Measurements from ENCODE around the gene RXRB.
A peak's percentile ranks its signal among the peaks of the same experiment; 100 is the strongest.

Gene RXRB

DNA sequence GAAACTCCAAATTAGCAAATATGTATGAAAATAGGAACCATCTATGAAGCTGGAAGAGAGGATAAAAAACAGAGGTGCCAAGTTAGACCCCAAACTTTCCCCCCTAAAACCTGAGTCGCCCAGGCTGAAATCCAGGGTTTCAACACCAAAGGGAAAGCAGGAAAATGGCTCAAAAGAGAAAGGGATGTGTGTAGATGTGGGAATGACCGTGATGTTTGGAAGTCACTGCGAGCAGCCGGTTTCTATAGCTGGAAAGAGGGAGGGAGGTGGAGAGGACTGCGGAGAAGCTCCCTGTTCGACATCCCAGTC, 12.3 kb upstream of the RXRB start:
- peak; percentile 63 for FAIRE-seq
- DNase-seq (ENCODE audit: insufficient read length, low spot score) = no peak

DNA sequence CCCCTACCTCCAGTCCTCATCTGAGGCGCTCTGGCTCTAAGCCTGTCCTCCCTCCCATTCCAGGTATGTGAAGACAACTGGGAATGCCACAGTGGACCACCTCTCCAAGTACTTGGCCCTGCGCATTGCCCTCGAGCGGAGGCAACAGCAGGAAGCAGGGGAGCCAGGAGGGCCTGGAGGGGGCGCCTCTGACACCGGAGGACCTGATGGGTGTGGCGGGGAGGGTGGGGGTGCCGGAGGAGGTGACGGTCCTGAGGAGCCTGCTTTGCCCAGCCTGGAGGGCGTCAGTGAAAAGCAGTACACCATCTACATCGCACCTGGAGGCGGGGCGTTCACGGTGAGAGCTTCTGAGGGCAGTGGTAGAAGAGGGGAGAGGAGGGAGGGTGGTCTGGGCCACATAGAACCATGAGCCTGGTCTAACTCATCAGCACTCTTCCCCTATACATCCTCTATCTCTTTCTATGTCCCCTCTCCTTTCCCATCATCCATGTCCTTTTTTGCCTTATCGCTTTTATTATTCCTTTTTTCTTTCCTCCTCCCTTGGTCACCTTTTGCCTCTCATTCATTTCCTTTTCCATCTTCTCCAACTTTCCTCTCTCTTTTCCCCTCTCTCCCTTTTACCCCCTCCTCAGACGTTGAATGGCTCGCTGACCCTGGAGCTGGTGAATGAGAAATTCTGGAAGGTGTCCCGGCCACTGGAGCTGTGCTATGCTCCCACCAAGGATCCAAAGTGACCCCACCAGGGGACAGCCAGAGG, 11.4 kb upstream of the RXRB start:
- DNase-seq (ENCODE audit: insufficient read length, low spot score) (no peak), FAIRE-seq (no peak)

DNA sequence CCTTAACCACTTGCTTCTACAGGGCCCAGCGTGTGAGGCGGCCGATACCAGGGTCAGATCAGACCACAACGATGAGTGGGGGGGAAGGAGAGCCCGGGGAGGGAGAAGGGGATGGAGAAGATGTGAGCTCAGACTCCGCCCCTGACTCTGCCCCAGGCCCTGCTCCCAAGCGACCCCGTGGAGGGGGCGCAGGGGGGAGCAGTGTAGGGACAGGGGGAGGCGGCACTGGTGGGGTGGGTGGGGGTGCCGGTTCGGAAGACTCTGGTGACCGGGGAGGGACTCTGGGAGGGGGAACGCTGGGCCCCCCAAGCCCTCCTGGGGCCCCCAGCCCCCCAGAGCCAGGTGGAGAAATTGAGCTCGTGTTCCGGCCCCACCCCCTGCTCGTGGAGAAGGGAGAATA, 10.7 kb upstream of the RXRB start:
- no peak for FAIRE-seq
- no peak for DNase-seq (ENCODE audit: insufficient read length, low spot score)

DNA sequence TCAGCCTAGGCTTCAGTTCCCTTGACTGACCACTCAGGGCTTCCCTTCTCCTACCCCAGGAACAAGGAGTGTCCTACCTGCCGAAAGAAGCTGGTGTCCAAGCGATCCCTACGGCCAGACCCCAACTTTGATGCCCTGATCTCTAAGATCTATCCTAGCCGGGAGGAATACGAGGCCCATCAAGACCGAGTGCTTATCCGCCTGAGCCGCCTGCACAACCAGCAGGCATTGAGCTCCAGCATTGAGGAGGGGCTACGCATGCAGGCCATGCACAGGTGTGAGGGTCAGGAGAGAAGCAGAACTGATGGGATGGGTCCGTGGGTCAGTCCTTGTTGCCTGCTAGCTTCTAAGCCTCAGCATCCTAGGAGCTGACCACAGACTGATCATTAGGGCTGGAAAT, 9.4 kb upstream of the RXRB start:
- FAIRE-seq (no peak), DNase-seq (ENCODE audit: insufficient read length, low spot score) (no peak)

DNA sequence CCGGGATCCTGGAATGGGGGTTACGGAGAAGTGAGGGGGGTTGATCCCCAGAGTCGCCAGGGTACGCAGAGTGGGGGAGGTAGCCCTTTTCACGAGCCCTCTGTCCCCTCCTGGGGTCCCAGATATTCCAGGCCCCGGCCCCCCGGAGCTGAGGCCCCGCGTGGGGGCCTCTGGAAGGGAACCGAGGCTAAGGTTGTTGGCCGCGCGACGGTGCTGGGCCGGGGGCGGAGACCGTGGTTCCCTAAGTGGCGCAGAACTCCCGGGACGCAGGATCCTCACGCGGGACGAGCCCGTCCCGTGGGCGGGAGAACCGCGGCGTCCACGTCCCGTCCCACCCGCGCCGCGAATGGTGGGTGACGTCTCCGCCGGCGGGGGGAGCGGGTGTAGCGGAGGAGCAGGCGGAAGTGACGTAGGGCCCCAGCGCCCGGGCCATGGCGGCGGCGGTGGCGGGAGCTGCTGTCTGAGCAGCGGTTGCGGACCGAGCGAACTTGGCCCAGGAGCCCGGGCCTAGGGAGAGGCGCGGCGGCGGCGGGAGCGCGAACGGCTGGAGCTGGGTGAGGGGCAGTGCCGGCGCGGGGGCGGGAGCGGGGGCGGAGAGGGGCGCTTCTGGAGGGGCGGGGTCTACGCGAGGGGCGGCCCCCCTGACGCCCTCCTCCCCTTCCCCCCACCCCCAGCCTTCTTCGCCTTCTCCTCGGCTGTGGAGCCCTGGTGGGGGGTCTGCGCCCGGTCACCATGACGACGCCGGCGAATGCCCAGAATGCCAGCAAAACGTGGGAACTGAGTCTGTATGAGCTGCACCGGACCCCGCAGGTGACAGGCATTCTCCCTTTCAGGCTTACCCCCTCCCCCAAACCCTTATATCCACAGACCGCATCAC, 7.9 kb upstream of the RXRB start, which contains the start of gene RING1:
Gene RING1, plus strand, starts transcription at position 410 of the 877 bp plus-strand sequence. Its CDS starts 323 bp downstream, at position 733.
- FAIRE-seq (peak; percentile 95), DNase-seq (ENCODE audit: insufficient read length, low spot score) (peak; percentile 88)

DNA sequence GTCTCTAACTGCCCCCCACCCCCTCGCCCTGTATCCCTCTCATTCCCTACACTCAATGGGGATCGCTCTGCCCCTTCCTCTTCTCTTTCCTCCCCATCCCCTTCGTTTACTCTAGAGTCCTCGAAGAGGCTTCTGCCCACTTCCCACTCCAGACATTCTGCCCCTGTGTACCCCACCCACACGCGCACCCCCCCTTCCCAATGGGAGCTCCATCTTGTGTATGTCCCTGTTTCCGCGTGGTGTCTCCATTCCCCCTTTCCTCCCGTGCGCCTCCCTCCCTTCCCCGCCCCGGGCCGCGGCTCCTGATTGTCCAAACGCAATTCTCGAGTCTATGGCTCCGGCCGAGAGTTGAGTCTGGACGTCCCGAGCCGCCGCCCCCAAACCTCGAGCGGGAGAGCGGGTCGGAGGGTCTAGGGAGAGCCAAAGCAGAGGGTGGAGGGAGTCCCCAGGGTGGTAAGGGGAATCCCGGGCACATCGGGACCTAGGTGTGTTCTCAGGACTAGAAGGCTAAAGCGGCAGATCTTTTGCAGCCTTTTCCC, 7.2 kb upstream of the RXRB start:
- FAIRE-seq (no peak), DNase-seq (ENCODE audit: insufficient read length, low spot score) (no peak)

DNA sequence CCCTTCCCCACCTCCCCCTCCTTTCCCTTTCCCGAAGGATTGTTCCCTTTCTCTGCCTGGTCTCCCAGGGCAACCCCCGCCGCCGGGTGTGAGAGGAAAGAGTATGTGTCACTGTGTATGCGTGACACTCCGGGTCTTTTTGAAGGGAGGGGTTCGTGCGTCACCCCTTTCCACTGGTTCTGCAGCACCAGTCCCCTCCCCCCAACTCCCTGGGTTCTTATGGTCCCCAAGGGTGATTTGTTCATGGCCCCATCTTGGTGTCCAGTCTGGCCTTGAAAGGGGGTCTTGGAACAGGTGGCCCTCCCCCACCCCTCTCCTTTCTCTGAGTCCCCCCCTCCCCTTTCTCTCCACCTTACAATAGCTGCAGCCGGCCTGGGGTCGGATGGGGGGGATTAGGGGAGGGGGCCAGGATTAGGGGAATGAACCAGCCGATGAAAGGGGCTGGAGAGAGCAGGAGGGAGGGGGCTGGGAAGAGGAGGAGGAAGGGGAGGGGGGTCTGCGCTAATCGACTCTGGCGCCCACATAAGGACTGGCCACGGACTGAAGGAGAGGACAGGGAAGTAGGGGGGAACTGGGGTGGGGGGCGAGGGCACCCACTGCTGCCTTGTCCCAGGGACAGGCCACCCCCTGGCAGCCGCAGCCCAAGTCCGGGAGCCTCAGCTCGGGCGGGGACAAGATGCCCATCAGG, 6.5 kb upstream of the RXRB start:
- DNase-seq (ENCODE audit: insufficient read length, low spot score) = no peak

DNA sequence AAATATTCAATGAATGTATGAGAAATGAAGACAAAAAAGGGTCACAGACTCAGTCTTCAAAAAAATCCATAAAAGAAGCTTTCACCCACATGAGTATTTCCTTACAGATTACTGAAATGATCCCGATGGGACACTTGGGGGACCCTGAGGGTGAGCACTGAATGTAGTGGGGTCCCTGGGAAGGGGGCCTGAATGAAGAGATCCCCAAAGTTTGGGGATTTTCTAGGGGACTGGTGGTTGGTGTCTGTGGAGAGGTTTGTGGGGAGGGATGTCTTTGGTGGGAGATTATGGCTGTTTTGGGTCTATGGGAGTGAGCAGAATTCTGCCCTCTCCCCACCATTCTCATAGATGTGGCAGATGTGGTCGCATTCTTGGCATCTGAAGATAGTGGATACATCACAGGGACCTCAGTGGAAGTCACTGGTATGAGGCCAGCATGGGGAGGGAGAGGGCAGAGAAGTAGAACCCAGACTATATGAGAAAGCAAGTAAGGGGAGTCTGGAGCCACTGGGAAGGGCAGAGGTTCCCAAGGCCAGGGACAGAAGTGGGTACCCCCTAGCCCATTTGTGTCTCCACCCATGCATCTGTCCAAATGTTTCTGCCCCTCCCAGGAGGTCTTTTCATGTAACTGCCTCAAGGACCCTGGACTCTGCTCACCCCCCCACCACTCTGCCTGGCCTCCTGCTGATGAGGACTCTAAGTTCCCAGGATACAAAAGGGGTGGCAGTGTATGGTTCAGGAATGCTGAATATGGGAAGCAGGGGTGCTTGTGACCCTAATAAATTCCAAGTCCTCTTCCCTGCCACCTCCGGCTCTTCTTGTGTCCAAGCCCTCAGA, 5.8 kb upstream of the RXRB start:
- DNase-seq (ENCODE audit: insufficient read length, low spot score) (no peak), FAIRE-seq (no peak)

More for the DNA sequence above, 6.5 kb upstream of the RXRB start:
- no peak for FAIRE-seq

DNA sequence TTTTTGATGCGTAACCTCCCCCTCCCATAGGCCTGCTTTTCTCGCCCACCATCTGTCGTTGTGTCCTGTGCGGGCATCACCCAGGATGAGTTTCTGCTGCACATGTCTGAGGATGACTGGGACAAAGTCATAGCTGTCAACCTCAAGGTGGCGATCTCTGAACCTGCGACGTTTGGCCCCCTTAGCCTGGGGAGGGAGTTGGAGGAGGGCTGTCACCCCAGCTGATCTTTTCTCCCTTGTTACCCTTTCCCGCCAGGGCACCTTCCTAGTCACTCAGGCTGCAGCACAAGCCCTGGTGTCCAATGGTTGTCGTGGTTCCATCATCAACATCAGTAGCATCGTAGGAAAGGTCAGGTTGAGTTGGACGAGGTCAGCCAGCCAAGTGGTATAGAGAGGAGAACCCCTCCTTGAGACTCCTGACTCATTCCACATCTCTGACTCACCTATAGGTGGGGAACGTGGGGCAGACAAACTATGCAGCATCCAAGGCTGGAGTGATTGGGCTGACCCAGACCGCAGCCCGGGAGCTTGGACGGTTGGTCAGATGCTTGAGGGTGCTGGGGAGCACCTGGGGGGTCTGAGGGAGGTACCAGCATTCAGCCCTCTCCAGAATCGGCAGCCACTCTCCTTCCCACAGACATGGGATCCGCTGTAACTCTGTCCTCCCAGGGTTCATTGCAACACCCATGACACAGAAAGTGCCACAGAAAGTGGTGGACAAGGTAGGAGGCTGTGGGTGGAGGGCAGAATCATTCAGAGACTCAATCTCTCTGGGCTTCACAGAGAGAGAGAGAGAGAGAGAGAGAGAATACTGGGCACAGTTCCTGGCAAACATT, 4.9 kb upstream of the RXRB start:
- no peak for FAIRE-seq
- DNase-seq (ENCODE audit: insufficient read length, low spot score) = peak; percentile 47

DNA sequence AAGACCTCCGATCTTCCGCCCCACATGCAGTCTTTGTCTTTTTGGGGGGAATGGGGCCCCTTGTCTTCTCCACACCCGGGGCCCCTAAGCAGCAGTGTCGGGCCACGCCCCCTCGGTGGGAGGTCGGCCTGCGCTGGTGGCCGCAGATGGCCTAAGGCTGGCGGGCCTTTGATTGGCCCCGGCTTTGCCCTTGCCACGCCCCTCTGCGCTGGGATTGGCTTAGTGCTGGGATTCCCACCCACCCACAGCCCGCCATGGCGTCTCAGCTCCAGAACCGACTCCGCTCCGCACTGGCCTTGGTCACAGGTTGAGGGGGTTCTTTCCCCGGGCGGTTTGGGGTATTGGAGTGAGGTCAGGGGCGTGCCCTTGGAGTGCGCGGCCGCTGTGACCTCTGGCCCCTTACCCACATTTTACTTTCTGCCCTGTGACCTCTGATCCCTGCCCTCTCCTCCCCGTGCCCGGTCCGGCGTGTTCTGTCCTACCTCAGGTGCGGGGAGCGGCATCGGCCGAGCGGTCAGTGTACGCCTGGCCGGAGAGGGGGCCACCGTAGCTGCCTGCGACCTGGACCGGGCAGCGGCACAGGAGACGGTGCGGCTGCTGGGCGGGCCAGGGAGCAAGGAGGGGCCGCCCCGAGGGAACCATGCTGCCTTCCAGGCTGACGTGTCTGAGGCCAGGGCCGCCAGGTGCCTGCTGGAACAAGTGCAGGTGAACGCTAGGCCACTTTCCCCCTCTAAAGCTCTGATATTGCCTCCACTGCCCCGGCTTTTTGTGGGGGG, 4.1 kb upstream of the RXRB start, which contains the start of gene HSD17B8:
Gene HSD17B8, plus strand, starts transcription at position 241 of the 776 bp plus-strand sequence. Its CDS starts 14 bp downstream, at position 255.
- DNase-seq (ENCODE audit: insufficient read length, low spot score) (peak; percentile 59), FAIRE-seq (no peak)

DNA sequence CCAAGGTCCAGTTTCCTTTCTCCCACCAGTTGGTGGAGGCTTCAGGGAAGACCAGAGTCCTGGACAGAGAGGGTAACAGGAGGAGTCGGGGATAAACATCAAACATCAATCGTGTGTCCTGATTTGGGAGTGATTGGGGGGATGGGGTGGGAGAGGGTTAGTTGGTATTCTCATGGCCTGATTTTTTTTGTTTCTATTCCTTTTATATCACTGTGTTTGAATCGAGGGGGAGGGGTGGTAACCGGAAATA, 3.6 kb upstream of the RXRB start:
- FAIRE-seq = no peak
- DNase-seq (ENCODE audit: insufficient read length, low spot score) = no peak

DNA sequence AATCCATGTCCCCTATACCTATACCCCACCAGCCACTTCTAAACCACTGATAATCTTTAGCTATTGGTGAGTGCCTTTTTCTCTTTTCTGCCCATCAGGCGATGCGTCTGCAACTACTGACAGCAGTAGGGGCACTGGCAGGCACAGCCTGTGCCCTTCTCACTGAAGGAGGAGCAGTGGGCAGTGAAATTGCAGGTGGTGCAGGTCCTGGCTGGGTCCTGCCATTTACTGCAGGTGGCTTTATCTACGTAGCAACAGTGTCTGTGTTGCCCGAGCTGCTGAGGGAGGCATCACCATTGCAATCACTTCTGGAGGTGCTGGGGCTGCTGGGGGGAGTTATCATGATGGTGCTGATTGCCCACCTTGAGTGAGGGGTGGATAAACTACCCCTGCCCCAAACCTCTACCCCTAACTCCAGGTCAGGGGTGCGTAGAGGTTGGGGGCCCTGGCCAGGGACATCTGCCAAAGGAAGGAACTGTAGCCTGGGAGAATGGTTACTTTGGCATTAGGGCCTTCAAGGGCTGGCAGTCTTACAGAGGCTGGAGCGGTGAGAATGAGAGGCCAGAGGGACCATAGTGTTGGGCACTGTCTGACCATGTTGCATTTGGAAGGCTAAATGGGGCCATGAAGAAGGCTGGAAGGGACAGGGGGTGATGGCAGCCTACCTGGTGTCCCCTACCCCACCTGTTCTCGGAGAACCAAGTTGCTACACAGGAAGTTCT, 3.1 kb upstream of the RXRB start:
- DNase-seq (ENCODE audit: insufficient read length, low spot score) (no peak), FAIRE-seq (no peak)

DNA sequence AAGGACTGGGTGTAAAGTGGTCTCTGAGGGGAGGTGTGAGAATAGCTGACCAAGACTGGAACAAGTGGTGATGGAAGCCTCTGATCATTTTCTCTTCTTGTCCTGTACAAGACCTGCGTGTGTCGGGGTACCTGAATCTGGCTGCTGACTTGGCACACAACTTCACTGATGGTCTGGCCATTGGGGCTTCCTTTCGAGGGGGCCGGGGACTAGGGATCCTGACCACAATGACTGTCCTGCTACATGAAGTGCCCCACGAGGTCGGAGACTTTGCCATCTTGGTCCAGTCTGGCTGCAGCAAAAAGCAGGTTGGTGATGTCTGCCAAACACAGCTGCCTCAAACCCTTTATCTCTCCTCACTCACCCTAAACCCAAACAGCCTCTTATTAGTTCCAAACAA, 2.3 kb upstream of the RXRB start:
- no peak for DNase-seq (ENCODE audit: insufficient read length, low spot score)
- no peak for FAIRE-seq

GRCh38 chr6:33201935-33202334, 1.5 kb upstream of the RXRB start:
- FAIRE-seq (no peak), DNase-seq (ENCODE audit: insufficient read length, low spot score) (no peak)

- FAIRE-seq (no peak), DNase-seq (ENCODE audit: insufficient read length, low spot score) (no peak)
These were observed 681 bp upstream of the RXRB start for GRCh38 chr6:33201147-33201545.

DNA sequence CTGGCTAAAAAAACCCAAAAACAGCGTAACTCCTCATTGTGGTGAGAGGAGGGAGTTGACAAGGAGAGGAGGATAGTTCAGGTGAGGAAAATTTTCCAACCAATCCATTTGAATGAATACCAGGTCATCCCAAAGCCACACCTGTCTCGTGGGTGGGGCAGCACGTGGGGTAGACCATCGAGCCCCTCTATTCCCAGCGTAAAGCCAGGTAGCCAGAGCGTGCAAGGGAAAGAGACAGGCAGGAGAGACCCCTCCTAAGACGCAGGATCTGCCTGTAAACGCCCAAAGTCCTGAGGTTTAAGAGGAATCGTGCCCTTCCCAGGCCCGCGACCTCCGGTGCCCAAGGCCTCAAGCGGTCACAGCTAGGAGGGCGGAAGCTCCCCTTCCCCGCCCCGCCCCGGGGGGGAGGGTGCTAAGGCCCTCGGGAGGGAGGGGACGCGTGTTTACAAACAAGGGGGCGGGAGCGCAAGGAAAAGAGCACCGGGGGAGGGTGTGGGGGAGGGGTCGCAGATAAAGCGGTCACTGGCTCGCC, 712 bp downstream of the RXRB start:
- DNase-seq (ENCODE audit: insufficient read length, low spot score) (peak; percentile 74), FAIRE-seq (no peak)

- FAIRE-seq = no peak
- no peak for DNase-seq (ENCODE audit: insufficient read length, low spot score)
These were observed 1.5 kb downstream of the RXRB start for GRCh38 chr6:33198853-33199436.

Measured in HTR-8/SVneo (cell line).